Midbrain (tissue), 1 donor: Measurements from ENCODE around the gene OR6B3.

Source experiments
- DNase-seq: peaks from one replicate; lab custom pipeline; 2025; lab: John Stamatoyannopoulos, UW

Gene OR6B3

DNA sequence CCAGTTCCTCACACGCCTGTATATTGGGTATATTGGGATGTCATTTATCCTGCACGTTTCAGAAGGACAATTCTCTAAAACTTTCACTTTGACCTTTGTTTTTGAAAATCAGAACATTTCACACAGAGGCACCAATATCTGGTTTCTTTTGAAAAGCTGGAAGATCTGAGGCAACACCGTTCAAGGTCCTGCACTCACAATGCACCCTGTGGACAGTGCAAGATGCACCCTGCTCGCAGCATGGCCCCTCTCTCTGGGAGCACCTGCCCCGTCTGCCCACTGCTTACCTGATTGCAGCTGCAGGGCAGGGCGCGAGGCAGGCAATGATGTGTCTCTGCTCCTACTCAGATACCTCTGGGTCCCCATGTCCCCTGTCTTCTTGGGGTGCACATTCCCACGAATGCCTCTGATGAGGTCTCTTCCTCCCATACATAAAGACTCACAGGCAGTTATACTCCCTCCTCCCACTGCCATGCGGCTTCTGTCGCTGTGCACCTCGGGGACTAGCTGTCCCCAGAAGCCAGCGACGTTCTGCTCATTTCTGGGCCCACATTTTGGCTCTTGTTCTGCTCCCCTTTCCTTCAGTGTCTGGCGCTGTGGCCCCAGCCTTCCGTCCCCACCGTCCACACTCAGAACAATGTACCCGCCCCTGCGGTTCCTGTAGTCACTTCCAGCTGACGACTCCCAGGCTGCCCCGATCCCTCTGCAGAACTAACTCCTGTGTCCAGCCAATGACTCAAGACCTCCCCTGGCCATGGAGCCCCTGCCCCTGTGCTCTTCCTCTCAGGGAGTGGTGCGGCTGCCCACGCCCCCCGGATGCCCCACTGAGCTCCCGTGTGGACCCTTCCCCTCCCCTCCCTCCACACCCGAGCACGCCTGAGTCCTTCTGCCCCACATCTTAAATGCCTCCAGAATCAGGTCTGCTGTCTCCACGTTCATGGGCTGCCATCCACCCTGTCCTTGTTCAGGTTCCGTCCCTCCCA is at the start of gene OR6B3:
TSS of gene OR6B3 (minus strand) at position 349 of the 983 bp plus-strand sequence.
- DNase-seq: no peak

GRCh38 chr2:240098349-240098748 is 45.0 kb upstream of the OR6B3 start:
- no peak for DNase-seq

DNA sequence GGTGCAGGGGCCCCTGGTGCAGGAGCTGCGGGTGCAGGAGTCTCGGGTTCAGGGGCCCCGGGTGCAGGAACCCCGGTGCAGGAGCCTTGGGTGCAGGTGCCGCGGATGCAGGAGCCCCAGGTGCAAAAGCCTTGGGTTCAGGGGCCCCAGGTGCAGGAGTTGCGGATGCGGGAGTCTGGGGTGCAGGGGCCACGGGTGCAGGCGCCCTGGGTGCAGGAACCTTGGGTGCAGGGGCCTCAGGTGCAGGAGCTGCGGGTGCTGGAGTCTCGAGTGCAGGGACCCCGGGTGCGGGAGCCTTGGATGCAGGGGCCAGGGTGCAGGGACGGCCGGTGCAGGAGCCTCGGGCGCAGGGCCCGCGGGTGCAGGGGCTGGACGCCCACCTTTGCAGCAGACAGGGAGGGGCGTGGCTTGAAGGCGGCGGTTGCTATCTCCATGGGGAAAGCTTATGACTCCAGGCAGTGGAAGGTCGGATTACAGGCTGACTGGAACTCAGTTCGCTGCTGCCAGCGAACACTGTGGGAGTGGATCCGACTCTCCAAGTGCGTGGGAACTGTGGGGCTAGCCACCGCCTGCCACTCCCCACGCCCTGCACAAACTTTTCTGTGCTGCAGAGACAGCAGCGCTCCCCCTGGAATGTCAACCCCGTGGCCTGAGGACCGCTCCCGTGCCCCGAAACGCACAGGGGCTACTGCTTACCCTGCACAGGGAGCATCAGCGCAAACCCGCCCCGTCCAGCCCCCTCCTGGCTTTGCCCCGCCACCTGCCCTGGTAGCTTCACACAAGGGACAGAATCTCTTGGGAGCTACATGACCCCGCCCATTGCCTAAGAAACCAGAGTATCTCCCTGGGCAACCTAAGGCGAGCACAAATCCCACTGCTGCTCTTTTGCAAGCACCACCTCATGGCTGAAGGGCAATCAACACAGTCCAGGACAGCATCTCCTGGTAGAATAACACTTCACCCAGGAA is 42.5 kb upstream of the OR6B3 start:
- DNase-seq: no peak

GRCh38 chr2:240089306-240089705 is 36.0 kb upstream of the OR6B3 start:
- no peak for DNase-seq

DNA sequence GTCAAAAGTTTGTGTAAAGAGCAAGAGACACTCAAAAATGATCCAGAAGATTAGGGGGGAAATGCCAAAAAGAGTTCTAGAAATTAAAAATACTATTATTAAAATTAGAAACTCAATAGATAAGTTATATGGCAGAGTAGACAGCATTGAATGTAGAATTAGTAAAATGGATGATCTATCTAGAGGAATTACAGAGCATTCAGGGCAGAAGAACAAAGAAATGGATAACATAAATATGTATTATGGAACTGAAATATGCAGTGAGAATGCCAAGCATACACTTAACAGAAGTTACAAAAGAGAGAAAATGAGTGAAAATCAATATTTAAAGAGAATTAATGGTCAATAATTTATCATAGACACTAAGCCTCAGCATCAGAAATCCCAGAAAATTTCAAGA is 33.2 kb upstream of the OR6B3 start:
- no peak for DNase-seq

- no peak for DNase-seq
Measured at GRCh38 chr2:240078631-240079030, 25.3 kb upstream of the OR6B3 start.

- no peak for DNase-seq
Measured at GRCh38 chr2:240077442-240077841, 24.1 kb upstream of the OR6B3 start.

- DNase-seq: no peak
Measured at GRCh38 chr2:240074545-240074944, 21.2 kb upstream of the OR6B3 start.

DNA sequence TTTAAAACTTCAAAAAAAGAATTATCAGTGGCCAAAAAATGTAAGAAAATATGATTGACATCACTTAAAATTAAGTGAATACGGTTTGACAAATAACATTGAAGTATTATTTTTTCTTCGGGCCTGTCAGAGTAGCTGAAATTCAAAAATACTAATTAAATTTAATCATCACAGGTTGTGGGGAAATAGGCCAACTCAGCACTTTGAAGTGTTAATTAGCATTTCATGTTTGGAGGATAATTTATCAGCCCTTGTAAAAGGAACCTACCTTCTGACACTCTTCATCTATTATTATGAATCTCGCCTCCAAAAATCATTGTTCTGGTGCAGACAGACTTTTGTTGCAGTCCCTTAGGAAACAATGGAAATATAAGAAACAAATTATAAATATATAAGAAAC is 17.6 kb upstream of the OR6B3 start:
- DNase-seq: no peak

GRCh38 chr2:240069829-240070228 is 16.5 kb upstream of the OR6B3 start:
- DNase-seq: no peak

DNA sequence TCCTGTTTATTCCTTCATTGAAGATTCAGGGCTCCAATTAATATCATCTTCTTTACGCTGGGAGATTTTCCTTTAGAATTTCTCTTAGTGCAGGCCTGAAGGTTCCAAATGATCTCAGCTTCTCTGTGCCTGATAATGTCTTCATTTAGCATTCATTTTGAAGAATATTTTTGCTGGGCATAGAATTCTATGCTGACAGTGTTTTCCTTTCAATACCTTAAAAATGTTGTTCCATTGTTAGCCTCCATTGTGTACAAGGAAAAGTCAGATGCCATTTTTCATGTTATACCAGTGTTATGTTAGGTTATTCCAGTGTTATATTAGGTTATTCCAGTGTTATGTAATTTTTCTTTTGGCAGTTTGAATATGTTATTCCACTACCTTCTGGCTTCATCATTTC is 14.9 kb upstream of the OR6B3 start:
- DNase-seq: no peak

DNA sequence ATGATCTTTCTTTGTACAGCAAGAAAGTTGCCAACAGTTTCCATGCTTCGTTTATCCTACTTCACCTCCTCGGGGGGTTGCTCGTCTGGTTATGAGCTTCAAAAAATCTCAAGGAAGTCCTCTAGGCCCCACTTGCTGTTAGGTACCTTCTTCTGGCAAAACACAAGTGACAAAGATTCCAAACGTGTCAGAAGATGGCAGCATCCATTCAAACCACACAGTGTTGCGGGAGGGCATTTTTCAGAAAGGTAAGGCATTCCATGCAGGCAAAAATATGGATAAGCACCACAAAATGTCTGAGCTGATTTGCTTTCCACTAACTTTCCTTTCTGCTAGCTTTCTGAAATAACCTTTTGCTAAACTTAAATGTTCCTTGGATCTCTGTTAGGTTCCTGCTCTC is 13.2 kb upstream of the OR6B3 start:
- no peak for DNase-seq

- no peak for DNase-seq
Measured at GRCh38 chr2:240064898-240065297, 11.6 kb upstream of the OR6B3 start.

GRCh38 chr2:240060977-240061591 is 7.8 kb upstream of the OR6B3 start:
- peak; percentile 80 for DNase-seq

- DNase-seq: no peak
Measured at GRCh38 chr2:240056678-240057077, 3.4 kb upstream of the OR6B3 start.

- DNase-seq: no peak
Measured at GRCh38 chr2:240055177-240055917, 2.0 kb upstream of the OR6B3 start.

DNA sequence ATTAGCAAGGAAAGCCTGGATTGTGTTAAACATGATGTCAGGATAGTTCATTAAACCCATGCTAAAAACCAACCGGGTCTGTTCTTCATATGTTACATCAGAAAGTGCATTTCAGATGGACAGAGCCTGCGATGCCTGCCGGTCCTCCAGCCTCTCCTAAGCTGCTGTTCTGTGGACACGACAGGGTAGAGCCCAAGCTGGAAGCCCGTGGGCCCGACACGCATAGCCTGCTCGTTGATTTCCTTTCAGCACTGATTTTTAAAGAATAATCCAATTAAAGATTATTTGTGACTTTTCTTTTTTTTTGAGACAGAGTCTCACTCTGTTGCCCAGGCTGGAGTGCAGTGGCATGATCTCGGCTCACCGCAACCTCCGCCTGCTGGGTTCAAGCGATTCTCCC is 797 bp downstream of the OR6B3 start:
- no peak for DNase-seq

DNA sequence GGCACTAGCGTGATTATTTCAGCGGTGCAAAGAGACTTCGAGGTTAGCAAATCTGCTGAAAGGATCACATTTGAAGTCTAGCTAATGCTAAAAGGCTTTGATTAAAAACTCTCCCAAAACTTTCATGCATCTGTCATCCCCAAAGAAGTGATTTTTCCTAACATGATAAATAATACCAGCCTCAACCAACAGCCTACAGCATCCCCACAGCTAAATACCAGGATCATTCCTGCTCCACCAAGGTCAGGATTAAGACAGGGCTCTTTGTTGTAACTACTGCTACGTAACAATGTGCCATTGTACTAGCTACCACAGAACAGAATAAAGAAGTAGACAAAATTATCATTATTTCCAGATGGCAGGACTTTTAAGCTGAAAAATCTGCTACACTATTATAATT is 1.6 kb downstream of the OR6B3 start:
- DNase-seq: peak; percentile 67

DNA sequence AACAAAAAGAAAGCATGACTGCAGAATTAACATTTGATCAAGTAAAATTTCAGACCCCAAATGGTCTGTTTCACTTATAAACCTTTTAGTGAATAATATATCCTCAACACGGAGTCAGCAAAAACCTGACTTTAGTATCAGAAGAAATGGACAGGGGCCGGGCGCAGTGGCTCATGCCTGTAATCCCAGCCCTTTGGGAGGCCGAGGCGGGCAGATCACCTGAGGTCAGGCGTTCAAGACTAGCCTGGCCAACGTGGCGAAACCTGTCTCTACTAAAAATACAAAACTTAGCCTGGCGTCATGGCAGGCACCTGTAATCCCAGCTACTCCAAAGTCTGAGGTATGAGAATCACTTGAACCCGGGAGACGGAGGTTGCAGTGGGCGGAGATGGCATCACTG is 3.0 kb downstream of the OR6B3 start:
- no peak for DNase-seq

DNA sequence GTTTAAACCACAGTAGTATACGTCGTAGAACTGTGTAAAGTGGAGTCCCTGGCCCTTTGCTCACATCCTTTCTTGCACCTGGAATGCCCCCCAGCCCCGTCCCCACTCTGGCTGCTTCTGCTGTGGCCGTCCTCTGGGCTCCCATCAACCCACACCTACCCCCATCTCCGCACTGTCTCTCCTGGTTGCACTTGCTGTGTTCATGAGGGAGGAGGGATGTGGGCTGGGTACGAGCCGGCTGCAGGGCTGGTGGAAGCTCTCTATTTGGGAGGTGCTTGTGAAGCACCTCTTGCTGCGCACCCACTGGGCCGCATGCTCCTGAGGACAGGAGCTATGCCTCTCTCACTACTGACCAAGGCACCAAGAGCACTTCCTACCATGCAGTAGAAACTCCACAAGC is 5.1 kb downstream of the OR6B3 start:
- no peak for DNase-seq

DNA sequence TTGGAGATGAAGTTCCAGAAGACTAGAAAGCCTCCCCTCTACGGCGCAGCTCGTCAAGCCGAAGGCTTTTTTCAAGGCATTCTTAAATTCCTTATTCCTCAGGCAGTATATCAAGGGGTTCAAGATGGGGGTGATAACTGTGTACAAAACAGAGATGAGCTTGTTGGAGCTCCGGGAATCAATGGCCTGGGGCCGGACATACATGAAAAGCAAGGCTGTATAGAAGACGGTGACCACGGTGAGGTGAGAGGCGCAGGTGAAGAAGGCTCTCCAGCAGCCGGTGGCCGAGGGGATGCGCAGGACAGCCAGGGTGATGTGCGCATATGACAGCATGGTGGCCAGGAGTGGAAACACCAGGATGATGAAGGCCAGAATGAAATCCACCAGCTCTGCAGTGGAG is 8.2 kb downstream of the OR6B3 start:
- DNase-seq: no peak
